K562 (cell line): ENCODE measurements around the gene NBPF3.

Experiments used
- CEBPB ChIP-seq: fragments of 450-650 bp; IDR thresholded peaks from 2 replicates; pipeline ENCODE4 v1.6.1; 2016; ENCODE audit warnings: missing genetic modification characterization, missing compliant biosample characterization
- RCOR1 ChIP-seq, 2 experiments: IDR thresholded peaks; 2 replicates each; pipeline ENCODE4 v1.6.1; 2012; ENCODE audit warnings: low read depth in 2 of 2, low read length in 2 of 2, borderline replicate concordance in 1 of 2, improper control_type of control experiment in 1 of 2
- SETDB1 ChIP-seq: IDR thresholded peaks from one replicate; pipeline ENCODE4 v1.6.1; 2012; ENCODE audit warnings: low read length, control low read depth, inconsistent platforms
- SP1 ChIP-seq: sonication (generic); formaldehyde crosslinking; IDR thresholded peaks from 2 replicates; pipeline ENCODE4 v1.8.1; 2022; ENCODE audit warnings: mild to moderate bottlenecking, missing genetic modification reagents
- SP2 ChIP-seq: IDR thresholded peaks from 2 replicates; pipeline ENCODE4 v1.6.1; 2011; ENCODE audit warnings: mild to moderate bottlenecking, low read depth, low read length, moderate library complexity; ENCODE audit not compliant: poor library complexity, severe bottlenecking; ENCODE audit errors: extremely low read depth
- TBL1XR1 ChIP-seq, 2 experiments: IDR thresholded peaks; 2 replicates each; pipeline ENCODE4 v1.6.1; 2012; ENCODE audit warnings: improper control_type of control experiment in 2 of 2, low read length in 2 of 2, mild to moderate bottlenecking in 1 of 2
- TF ChIP-seq, protein P1 (sequence below): fragments of 150-350 bp; IDR thresholded peaks from 2 replicates; pipeline ENCODE4 v1.6.1; 2014; ENCODE audit warnings: low read depth, mild to moderate bottlenecking, low read length, borderline replicate concordance
- TF ChIP-seq, protein P2 (sequence below): fragments of 450-650 bp; IDR thresholded peaks from 2 replicates; pipeline ENCODE4 v1.6.1; 2016; ENCODE audit warnings: antibody characterized with exemption

DNA sequence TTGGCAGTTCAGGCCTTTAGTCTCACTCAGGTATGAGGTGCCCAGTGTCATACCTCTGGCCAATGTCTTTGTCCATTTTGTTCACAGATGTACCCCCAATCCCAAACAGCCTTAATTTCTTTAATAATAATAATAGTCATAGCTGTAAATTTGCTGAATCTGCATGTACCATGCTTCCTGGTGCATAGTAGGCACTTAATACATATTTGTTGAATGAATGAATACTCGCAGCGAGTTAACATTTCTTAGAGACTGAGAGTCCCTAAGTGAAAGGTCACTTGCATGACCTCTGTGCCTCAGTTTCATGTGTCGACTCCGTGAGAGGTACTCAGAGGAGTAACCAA, 81.8 kb downstream of the NBPF3 start:
- no peak for TF ChIP-seq RCOR1 (IDR thresholded peaks at IDR 0.05; ENCODE audit: borderline replicate concordance in 1 of 2, low read depth in 2 of 2, low read length in 2 of 2)
- TF ChIP-seq, protein P1, sequence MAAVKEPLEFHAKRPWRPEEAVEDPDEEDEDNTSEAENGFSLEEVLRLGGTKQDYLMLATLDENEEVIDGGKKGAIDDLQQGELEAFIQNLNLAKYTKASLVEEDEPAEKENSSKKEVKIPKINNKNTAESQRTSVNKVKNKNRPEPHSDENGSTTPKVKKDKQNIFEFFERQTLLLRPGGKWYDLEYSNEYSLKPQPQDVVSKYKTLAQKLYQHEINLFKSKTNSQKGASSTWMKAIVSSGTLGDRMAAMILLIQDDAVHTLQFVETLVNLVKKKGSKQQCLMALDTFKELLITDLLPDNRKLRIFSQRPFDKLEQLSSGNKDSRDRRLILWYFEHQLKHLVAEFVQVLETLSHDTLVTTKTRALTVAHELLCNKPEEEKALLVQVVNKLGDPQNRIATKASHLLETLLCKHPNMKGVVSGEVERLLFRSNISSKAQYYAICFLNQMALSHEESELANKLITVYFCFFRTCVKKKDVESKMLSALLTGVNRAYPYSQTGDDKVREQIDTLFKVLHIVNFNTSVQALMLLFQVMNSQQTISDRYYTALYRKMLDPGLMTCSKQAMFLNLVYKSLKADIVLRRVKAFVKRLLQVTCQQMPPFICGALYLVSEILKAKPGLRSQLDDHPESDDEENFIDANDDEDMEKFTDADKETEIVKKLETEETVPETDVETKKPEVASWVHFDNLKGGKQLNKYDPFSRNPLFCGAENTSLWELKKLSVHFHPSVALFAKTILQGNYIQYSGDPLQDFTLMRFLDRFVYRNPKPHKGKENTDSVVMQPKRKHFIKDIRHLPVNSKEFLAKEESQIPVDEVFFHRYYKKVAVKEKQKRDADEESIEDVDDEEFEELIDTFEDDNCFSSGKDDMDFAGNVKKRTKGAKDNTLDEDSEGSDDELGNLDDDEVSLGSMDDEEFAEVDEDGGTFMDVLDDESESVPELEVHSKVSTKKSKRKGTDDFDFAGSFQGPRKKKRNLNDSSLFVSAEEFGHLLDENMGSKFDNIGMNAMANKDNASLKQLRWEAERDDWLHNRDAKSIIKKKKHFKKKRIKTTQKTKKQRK = no peak
- no peak for TF ChIP-seq SETDB1
- no peak for TF ChIP-seq SP1 (CRISPR knock-in tag)
- TF ChIP-seq TBL1XR1 (IDR thresholded peaks at IDR 0.05; ENCODE audit: low read length in 2 of 2) = no peak
- TF ChIP-seq, protein P2, sequence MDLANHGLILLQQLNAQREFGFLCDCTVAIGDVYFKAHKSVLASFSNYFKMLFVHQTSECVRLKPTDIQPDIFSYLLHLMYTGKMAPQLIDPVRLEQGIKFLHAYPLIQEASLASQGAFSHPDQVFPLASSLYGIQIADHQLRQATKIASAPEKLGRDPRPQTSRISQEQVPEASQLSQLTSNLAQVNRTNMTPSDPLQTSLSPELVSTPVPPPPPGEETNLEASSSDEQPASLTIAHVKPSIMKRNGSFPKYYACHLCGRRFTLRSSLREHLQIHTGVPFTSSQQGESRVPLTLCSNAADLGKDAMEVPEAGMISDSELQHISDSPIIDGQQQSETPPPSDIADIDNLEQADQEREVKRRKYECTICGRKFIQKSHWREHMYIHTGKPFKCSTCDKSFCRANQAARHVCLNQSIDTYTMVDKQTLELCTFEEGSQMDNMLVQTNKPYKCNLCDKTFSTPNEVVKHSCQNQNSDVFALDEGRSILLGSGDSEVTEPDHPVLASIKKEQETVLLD = no peak
- TF ChIP-seq SP2 = no peak
- TF ChIP-seq CEBPB = no peak
